Activated B cell treated with CpG ODN at 0.5 μM for 24 hours (primary cell): ENCODE data around the gene CD83. TPM values are rescaled to one million over a fixed set of nuclear protein-coding genes. Genes with fewer than 3 reads are reported as not detected.

ENCODE experiments used
- ATAC-seq: fragments of 200-7000 bp; cut with Tn5 transposase; one replicate; pipeline ENCODE4 v1.10.0; 2021; ENCODE audit warnings: low read depth, mild to moderate bottlenecking, moderate library complexity
- CTCF ChIA-PET: fragments of 350-600 bp; sonication (Branson Sonifier 250); formaldehyde crosslinking; loops from one replicate; lab custom pipeline; 2021; ENCODE audit warnings: antibody characterized with exemption; lab: Charles Lee
- POLR2A ChIA-PET: fragments of 350-600 bp; sonication (Branson Sonifier 250); formaldehyde crosslinking; loops from one replicate; lab custom pipeline; 2021; ENCODE audit warnings: antibody characterized with exemption; lab: Charles Lee
- DNase-seq: peaks from one replicate; pipeline ENCODE4 v3.0.0; 2022
- H3K27ac Mint-ChIP-seq: one replicate; pipeline ENCODE4 v1.8.0; 2020; ENCODE audit warnings: mixed read lengths
- H3K27me3 Mint-ChIP-seq: one replicate; pipeline ENCODE4 v1.8.0; 2021; ENCODE audit warnings: mixed read lengths
- H3K36me3 Mint-ChIP-seq: one replicate; pipeline ENCODE4 v1.8.0; 2021; ENCODE audit warnings: low read depth, mixed read lengths
- H3K4me1 Mint-ChIP-seq: one replicate; pipeline ENCODE4 v1.8.0; 2021; ENCODE audit warnings: mixed read lengths
- H3K4me3 Mint-ChIP-seq: one replicate; pipeline ENCODE4 v1.8.0; 2020; ENCODE audit warnings: mild to moderate bottlenecking, mixed read lengths
- H3K9me3 Mint-ChIP-seq: one replicate; pipeline ENCODE4 v1.8.0; 2020; ENCODE audit warnings: mixed read lengths
- CTCF ChIP-seq: fragments of 200-600 bp; IDR thresholded peaks from one replicate; pipeline ENCODE4 v1.8.0; 2022; ENCODE audit warnings: antibody characterized with exemption, mild to moderate bottlenecking
- intact Hi-C: fragments of 100-400 bp; cut with micrococcal nuclease; formaldehyde crosslinking; loops from one replicate; pipeline ENCODE4 v1.15.1; 2024
- total RNA-seq: library from RNA; stranded (reverse); gene quantifications from 2 replicates; pipeline ENCODE4 v1.2.3, GENCODE V29; 2022

CD83 gene
- total RNA-seq, 1 donor from 2014 or later, result 483 TPM

GRCh38 chr6:14159090-14159489, 41.5 kb downstream of the CD83 start:
- no peak for TF ChIP-seq CTCF
- H3K4me3 Mint-ChIP-seq, result no peak overlapping the region
- H3K36me3 Mint-ChIP-seq, result peaks cover 46% of the 10 kb centered on the region
- H3K27ac Mint-ChIP-seq, result no peak overlapping the region
- peaks cover 6% of the 10 kb centered on the region for H3K9me3 Mint-ChIP-seq
- no peaks in the 10 kb centered on the region for H3K27me3 Mint-ChIP-seq
- H3K4me1 Mint-ChIP-seq, result peaks cover 2% of the 10 kb centered on the region
- intact Hi-C loops, result no loop called here
- ChIA-PET POLR2A (no interaction called here), CTCF (no interaction called here)
- DNase-seq (no peak), ATAC-seq (no peak)

DNA sequence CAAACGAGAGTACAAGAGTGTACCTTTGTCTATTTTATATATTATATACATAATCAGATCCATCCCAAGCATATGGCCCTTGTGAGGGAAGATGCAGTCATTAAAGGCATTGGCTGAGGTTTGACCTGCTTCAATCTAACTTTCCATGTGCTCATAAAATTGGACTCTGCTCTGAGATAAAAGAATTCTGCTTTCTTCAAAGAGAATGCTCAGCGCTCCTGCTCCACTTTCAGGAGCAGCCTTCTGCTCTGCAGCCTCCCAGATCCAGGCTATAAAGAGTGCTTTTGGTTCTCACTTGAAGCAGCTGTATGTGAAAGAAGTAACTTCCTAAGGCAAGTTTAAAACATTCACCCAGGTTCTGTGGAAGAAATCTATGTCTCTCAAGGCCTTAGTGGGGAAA, 45.3 kb downstream of the CD83 start:
- no peak overlapping the region for H3K4me3 Mint-ChIP-seq
- H3K27ac Mint-ChIP-seq, result no peak overlapping the region
- ATAC-seq (no peak), DNase-seq (no peak)
- no peaks in the 10 kb centered on the region for H3K4me1 Mint-ChIP-seq
- CTCF ChIA-PET, result no interaction called here
- H3K9me3 Mint-ChIP-seq, result peaks cover 11% of the 10 kb centered on the region
- no peak for TF ChIP-seq CTCF
- peaks cover 59% of the 10 kb centered on the region for H3K36me3 Mint-ChIP-seq
- intact Hi-C loops, result no loop called here
- POLR2A ChIA-PET, result no interaction called here
- H3K27me3 Mint-ChIP-seq, result no peaks in the 10 kb centered on the region

GRCh38 chr6:14165091-14165490, 47.5 kb downstream of the CD83 start:
- intact Hi-C loops, result no loop called here
- peaks cover 22% of the 10 kb centered on the region for H3K9me3 Mint-ChIP-seq
- no peak overlapping the region for H3K4me3 Mint-ChIP-seq
- H3K36me3 Mint-ChIP-seq, result peaks cover 66% of the 10 kb centered on the region
- TF ChIP-seq CTCF, result no peak
- POLR2A ChIA-PET, result no interaction called here
- no peaks in the 10 kb centered on the region for H3K27me3 Mint-ChIP-seq
- no peaks in the 10 kb centered on the region for H3K4me1 Mint-ChIP-seq
- DNase-seq, result no peak
- ATAC-seq, result no peak
- CTCF ChIA-PET, result interaction anchor here (1.0 kb wide), 1 partner anchor 1325 kb away, joined by 3 read pairs; no protein-coding TSS in a partner anchor
- H3K27ac Mint-ChIP-seq, result no peak overlapping the region

- ChIA-PET POLR2A (no interaction called here), CTCF (no interaction called here)
- peaks cover 23% of the 10 kb centered on the region for H3K9me3 Mint-ChIP-seq
- no peak for DNase-seq
- H3K27me3 Mint-ChIP-seq, result no peaks in the 10 kb centered on the region
- H3K4me3 Mint-ChIP-seq, result no peak overlapping the region
- H3K4me1 Mint-ChIP-seq, result no peaks in the 10 kb centered on the region
- peaks cover 66% of the 10 kb centered on the region for H3K36me3 Mint-ChIP-seq
- TF ChIP-seq CTCF, result no peak
- no peak overlapping the region for H3K27ac Mint-ChIP-seq
- no peak for ATAC-seq
- intact Hi-C loops, result no loop called here
Observed at GRCh38 chr6:14166839-14167238, 49.3 kb downstream of the CD83 start.

DNA sequence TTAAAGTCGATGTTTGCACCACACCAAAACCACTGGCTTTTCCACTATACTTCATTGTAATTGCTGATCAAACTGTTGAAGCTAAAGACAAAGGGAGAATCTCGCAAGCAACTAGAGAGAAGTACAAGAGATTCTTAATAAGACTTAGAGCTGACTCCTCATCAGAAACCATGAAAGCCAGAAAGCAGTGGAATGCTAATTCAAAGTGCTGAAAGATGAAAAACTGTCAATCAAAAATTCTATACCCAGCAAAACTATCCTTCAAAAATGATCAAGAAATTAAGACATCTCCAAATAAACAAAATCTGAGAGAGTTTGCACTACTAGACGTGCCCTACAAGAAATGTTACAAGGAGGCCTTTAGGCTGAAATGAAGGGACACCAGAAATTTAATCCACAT, 52.6 kb downstream of the CD83 start:
- H3K4me3 Mint-ChIP-seq, result no peak overlapping the region
- DNase-seq, result no peak
- H3K27me3 Mint-ChIP-seq, result no peaks in the 10 kb centered on the region
- intact Hi-C loops, result no loop called here
- no peak for TF ChIP-seq CTCF
- ChIA-PET POLR2A (no interaction called here), CTCF (no interaction called here)
- H3K4me1 Mint-ChIP-seq, result peaks cover 4% of the 10 kb centered on the region
- H3K9me3 Mint-ChIP-seq, result peaks cover 25% of the 10 kb centered on the region
- H3K36me3 Mint-ChIP-seq, result peaks cover 53% of the 10 kb centered on the region
- no peak for ATAC-seq
- no peak overlapping the region for H3K27ac Mint-ChIP-seq
